ENCODE results near the gene SDC1. TPM values are rescaled to one million over a fixed set of nuclear protein-coding genes. Genes with fewer than 3 reads are reported as not detected.

SDC1 gene
- total RNA-seq, 1 experiment from 2014 or later, result 84.6 TPM

DNA sequence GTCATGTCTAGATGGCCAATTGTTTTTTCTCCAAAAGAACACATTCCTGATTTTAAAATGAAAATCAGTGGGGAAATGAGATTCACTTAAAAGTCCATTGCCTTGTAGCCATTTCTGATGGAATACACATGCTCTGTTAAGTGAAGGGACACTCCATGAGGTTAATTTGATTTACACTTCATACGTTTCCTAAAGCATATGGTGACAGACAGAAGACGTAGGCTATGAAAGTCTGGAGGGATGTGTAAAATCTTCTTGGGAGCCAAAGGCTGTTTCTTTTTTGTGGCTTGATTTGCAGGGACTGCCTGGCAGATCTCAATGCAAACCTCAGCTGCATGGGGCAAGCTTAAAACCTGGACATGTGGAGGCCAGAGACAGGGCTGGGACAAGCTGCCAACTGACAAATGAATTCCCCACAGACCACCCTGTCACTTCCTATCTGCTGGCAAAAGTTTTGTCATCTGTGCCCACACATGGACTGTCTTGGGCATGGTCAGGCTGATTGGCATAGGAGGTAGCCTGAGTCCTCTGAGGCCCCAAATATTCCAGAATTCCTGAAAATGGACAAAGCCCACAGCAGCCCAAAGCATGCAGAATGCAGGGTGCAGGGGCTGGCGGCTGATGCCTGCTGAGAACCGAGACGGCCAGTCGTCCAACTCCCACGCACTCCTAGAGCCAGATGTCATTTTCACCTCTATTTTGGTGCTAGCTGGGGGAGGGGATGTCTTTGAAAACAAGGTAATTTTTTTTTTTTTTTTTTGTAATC, 73.9 kb downstream of the SDC1 start:
- DNase-seq (ENCODE audit: low read depth), result no peak

Other genes with a start within 250 kb of the SDC1 start
- gene WDR35, start 235.0 kb downstream of the SDC1 start, total RNA-seq (2014; rRNA removed; shearing (Covaris generic)), result 15.6 and 17.8 TPM in 2 replicates
- gene MATN3, start 212.5 kb downstream of the SDC1 start, total RNA-seq (2014; rRNA removed; shearing (Covaris generic)), result 0.29 and 0.30 TPM in 2 replicates
- gene LAPTM4A, start 173.5 kb downstream of the SDC1 start, total RNA-seq (2014; rRNA removed; shearing (Covaris generic)), result 118 and 120 TPM in 2 replicates
- 25.7 and 50.5 TPM in 2 replicates for gene PUM2, start 125.7 kb upstream of the SDC1 start, total RNA-seq (2014; rRNA removed; shearing (Covaris generic))
- 115 and 121 TPM in 2 replicates for gene RHOB, start 221.9 kb upstream of the SDC1 start, total RNA-seq (2014; rRNA removed; shearing (Covaris generic))